ENCODE measurements around the gene DUSP5.

DNA sequence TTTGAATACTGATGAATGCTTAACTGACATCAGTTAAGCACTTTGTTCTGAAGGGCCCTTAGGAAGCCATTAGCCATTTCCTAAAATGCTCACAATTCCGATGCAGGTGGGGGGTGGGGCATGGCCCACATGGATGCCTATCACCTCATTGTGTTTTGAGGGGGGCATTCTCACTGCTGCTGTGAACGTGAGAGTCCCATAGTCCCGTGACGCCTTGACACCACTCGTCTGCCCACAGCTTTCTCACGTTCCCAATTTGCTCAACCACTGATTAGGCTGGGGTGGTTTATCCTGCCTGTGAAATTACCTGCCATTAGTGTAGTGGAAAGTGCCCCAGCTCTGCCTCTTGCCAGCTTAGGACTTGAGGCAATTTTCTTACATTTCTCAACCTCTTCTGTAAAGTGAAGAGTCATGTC lies 31.9 kb downstream of the DUSP5 start:
- no peak for TF ChIP-seq POLR2A (IDR thresholded peaks at IDR 0.05)
- TF ChIP-seq, protein P1, sequence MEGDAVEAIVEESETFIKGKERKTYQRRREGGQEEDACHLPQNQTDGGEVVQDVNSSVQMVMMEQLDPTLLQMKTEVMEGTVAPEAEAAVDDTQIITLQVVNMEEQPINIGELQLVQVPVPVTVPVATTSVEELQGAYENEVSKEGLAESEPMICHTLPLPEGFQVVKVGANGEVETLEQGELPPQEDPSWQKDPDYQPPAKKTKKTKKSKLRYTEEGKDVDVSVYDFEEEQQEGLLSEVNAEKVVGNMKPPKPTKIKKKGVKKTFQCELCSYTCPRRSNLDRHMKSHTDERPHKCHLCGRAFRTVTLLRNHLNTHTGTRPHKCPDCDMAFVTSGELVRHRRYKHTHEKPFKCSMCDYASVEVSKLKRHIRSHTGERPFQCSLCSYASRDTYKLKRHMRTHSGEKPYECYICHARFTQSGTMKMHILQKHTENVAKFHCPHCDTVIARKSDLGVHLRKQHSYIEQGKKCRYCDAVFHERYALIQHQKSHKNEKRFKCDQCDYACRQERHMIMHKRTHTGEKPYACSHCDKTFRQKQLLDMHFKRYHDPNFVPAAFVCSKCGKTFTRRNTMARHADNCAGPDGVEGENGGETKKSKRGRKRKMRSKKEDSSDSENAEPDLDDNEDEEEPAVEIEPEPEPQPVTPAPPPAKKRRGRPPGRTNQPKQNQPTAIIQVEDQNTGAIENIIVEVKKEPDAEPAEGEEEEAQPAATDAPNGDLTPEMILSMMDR (IDR thresholded peaks at IDR 0.05): no peak
- no peak for TF ChIP-seq POLR2AphosphoS5 (IDR thresholded peaks at IDR 0.05)
- no peak for TF ChIP-seq EP300 (IDR thresholded peaks at IDR 0.05; ENCODE audit: low read depth)

Measured in transverse colon (tissue), 4 donors.